Esophagus muscularis mucosa (tissue), 4 donors: ENCODE data around the gene COX4I1. TPM values are rescaled to one million over a fixed set of nuclear protein-coding genes. Genes with fewer than 3 reads are reported as not detected.

ENCODE experiments used
- DNase-seq: peaks from one replicate; pipeline ENCODE4 v3.0.0-alpha.2; 2017; ENCODE audit errors: extremely low spot score
- H3K27ac ChIP-seq, 4 donors: fragments of 200-600 bp; sonication (generic); replicated peaks in 1 of 4; 1 replicate in 3 of 4; 2 replicates in 1 of 4; pipeline ENCODE4 v1.5.1; 2016 to 2019; ENCODE audit warnings: mild to moderate bottlenecking in 1 of 4
- H3K27me3 ChIP-seq, 4 donors: fragments of 200-600 bp; sonication (generic); one replicate each; pipeline versions ENCODE4 v1.5.1 to v1.6.0; 2016 to 2019
- H3K36me3 ChIP-seq, 4 donors: fragments of 200-600 bp; sonication (generic); one replicate each; pipeline ENCODE4 v1.5.1; 2016 to 2019
- H3K4me1 ChIP-seq, 4 donors: fragments of 200-600 bp; sonication (generic); one replicate each; pipeline ENCODE4 v1.5.1; 2016 to 2019
- H3K4me3 ChIP-seq, 4 donors: fragments of 200-600 bp; sonication (generic); 1 replicate in 2 of 4; 2 replicates in 2 of 4; pipeline ENCODE4 v1.5.1; 2016 to 2019; ENCODE audit warnings: mild to moderate bottlenecking in 4 of 4, moderate library complexity in 1 of 4
- H3K9me3 ChIP-seq, 4 donors: fragments of 200-600 bp; sonication (generic); 1 replicate in 3 of 4; 2 replicates in 1 of 4; pipeline ENCODE4 v1.5.1; 2016 to 2019
- EP300 ChIP-seq: sonication (generic); formaldehyde crosslinking; IDR thresholded peaks from one replicate; pipeline ENCODE4 v1.6.1; 2017; ENCODE audit warnings: antibody characterized with exemption
- POLR2A ChIP-seq: fragments of 450-650 bp; IDR thresholded peaks from one replicate; pipeline ENCODE4 v1.6.1; 2017; ENCODE audit warnings: antibody characterized with exemption, moderate library complexity, mild to moderate bottlenecking, low read depth
- POLR2AphosphoS5 ChIP-seq, 2 donors: sonication (generic); formaldehyde crosslinking; IDR thresholded peaks; one replicate each; pipeline ENCODE4 v1.6.1; 2017; ENCODE audit warnings: antibody characterized with exemption in 2 of 2
- WGBS: methylation state at CpG from one replicate; pipeline ENCODE4 v1.1.5; 2018; 5-methylcytosine and 5-hydroxymethylcytosine counted together
- intact Hi-C: fragments of 100-400 bp; cut with DNase I; formaldehyde crosslinking; loops from one replicate; pipeline ENCODE4 v1.15.1; 2023
- total RNA-seq, 4 donors: library from RNA; depleted of rRNA; stranded (reverse); fragments of >200 nt; gene quantifications; one replicate each; pipeline versions ENCODE4 v1.1.0 to v1.2.1, GENCODE V29; 2016
- TF ChIP-seq, protein P1 (sequence below), 3 experiments: fragments of 200-600 bp in 2 of 3; fragments of 450-650 bp in 1 of 3; sonication (generic) in 2 of 3; IDR thresholded peaks; one replicate each; pipeline ENCODE4 v1.5.1; 2017 to 2019; ENCODE audit warnings: antibody characterized with exemption in 3 of 3, mild to moderate bottlenecking in 2 of 3, moderate library complexity in 1 of 3

Gene COX4I1
- total RNA-seq, 4 donors from 2014 or later, result 555 to 640 (median 575) TPM

DNA sequence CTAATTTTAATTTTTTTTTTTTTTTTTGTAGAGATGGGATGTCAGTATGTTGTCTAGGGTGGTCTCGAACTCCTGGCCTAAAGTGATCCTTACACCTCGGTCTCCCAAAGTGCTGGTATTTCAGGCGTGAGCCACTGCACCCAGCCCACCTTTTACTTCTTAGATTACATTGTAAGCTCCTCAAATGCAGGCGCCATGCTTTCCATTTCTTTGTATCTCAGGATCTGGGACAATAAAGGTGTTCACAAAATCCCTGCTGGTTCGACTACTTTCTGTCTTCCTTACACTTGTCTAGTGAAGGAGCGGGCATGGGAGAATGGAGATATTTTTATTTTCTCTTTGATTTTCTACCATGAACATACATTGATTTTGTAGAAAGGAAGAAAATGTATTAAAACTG is 25.4 kb upstream of the COX4I1 start:
- peaks cover 15 to 44% (median 31%) of the 10 kb centered on the region in 4 donors for H3K36me3 ChIP-seq
- no peak for DNase-seq
- no peak overlapping the region for H3K4me3 ChIP-seq
- 75% methylated on average over 6 of the region's 6 CpGs for WGBS
- H3K27ac ChIP-seq, result no peak overlapping the region
- H3K4me1 ChIP-seq, result no peaks in the 10 kb centered on the region
- H3K9me3 ChIP-seq, result no peaks in the 10 kb centered on the region
- no peak for TF ChIP-seq EP300
- TF ChIP-seq POLR2A, result no peak
- no peak for TF ChIP-seq POLR2AphosphoS5 (IDR thresholded peaks at IDR 0.05)
- TF ChIP-seq, protein P1, sequence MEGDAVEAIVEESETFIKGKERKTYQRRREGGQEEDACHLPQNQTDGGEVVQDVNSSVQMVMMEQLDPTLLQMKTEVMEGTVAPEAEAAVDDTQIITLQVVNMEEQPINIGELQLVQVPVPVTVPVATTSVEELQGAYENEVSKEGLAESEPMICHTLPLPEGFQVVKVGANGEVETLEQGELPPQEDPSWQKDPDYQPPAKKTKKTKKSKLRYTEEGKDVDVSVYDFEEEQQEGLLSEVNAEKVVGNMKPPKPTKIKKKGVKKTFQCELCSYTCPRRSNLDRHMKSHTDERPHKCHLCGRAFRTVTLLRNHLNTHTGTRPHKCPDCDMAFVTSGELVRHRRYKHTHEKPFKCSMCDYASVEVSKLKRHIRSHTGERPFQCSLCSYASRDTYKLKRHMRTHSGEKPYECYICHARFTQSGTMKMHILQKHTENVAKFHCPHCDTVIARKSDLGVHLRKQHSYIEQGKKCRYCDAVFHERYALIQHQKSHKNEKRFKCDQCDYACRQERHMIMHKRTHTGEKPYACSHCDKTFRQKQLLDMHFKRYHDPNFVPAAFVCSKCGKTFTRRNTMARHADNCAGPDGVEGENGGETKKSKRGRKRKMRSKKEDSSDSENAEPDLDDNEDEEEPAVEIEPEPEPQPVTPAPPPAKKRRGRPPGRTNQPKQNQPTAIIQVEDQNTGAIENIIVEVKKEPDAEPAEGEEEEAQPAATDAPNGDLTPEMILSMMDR (IDR thresholded peaks at IDR 0.05), result no peak
- intact Hi-C loops, result no loop called here
- H3K27me3 ChIP-seq, result no peaks in the 10 kb centered on the region

DNA sequence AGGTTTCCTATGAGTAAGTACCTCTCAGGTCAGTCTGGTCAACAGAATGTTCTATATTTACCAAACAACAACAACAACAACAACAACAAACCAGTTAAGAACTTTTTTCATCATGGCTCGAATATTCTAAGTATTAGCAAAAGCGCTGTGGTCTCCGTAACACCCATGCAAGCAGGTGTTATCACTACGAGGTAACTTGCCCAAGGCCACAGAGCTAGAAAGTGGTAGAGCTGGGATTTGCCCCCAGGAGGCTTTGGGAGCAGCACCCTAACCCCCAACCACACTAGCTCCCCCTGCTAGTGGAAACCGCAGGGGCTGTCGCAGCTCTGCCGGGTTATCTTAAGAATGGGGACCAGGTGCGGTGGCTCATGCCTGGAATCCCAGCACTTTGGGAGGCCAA is 24.7 kb upstream of the COX4I1 start:
- peaks cover 21 to 50% (median 38%) of the 10 kb centered on the region in 4 donors for H3K36me3 ChIP-seq
- intact Hi-C loops, result no loop called here
- TF ChIP-seq, protein P1 (IDR thresholded peaks at IDR 0.05), result no peak
- TF ChIP-seq POLR2A (no peak), EP300 (no peak), POLR2AphosphoS5 (IDR thresholded peaks at IDR 0.05) (no peak)
- H3K4me3 ChIP-seq, result no peak overlapping the region
- H3K4me1 ChIP-seq, result no peaks in the 10 kb centered on the region
- H3K27ac ChIP-seq, result no peak overlapping the region
- no peak for DNase-seq
- WGBS, result 91% methylated on average over 6 of the region's 8 CpGs
- no peaks in the 10 kb centered on the region for H3K27me3 ChIP-seq
- no peaks in the 10 kb centered on the region for H3K9me3 ChIP-seq

DNA sequence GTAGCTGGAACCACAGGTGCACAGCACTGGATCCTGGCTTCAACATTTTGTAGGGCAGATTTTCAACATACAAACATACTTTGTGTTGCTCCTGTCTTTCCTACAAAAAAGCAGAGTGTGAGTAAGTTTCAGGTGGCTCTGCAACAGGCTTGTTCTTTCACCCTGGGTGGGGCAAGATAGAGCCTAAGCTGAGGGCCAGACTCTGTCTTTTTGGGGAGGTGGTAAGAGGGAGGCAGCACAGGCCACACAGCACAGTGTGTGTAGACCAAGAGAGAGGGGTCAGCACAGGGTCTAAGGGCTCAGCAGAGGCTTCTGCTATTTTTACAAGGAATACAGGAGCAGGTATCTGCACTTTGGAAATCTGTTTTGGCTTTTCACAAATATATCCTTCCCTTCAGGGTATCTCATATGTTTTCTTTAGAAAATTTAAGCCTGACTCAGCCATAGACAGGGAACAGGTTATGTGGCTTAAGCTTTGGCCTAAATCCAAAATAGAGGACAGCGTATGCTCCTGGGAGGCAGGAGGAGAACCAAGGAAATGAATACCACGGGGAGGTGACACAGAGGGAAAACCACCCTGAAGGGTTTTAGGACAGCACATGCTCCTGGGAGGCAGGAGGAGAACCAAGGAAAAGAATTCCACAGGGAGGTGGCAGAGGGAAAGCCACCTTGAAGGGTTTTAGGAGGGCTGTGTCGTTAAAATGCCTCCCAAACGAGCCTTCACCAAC is 21.7 kb upstream of the COX4I1 start:
- no peak for DNase-seq
- 78% methylated on average over 4 of the region's 4 CpGs for WGBS
- Histone ChIP-seq H3K4me1 (peaks cover 0 to 16% (median 13%) of the 10 kb centered on the region in 4 donors), H3K27me3 (no peaks in the 10 kb centered on the region), H3K9me3 (no peaks in the 10 kb centered on the region), H3K4me3 (no peak overlapping the region), H3K27ac (peak overlapping the region in 1 of 4 donors; percentile 10), H3K36me3 (peaks cover 32 to 58% (median 53%) of the 10 kb centered on the region in 4 donors)
- TF ChIP-seq EP300 (no peak), POLR2AphosphoS5 (IDR thresholded peaks at IDR 0.05) (no peak), POLR2A (no peak)
- TF ChIP-seq, protein P1 (IDR thresholded peaks at IDR 0.05), result no peak
- intact Hi-C loops, result no loop called here

DNA sequence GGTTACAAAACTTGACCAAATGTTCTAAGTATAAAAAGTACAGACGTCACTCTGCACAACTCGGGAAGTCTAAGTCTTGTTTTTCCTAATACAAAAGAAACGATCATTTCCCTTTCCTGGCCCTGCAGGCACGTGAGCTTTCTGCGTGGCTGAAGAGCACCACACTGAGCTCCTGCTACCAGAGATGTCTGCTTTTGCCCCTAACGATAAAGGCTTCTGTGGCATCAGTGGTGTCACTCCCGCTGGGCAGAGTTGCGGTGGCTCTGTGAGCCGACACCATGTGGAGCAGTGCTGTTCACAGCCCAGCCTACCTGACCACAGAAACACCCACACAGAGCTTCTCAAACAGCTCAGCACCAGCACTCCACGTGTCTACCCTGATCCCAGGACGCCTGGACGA is 20.6 kb upstream of the COX4I1 start:
- Histone ChIP-seq H3K4me1 (peaks cover 0 to 26% (median 18%) of the 10 kb centered on the region in 4 donors), H3K27me3 (no peaks in the 10 kb centered on the region), H3K36me3 (peaks cover 32 to 58% (median 53%) of the 10 kb centered on the region in 4 donors), H3K4me3 (no peak overlapping the region), H3K9me3 (no peaks in the 10 kb centered on the region), H3K27ac (no peak overlapping the region)
- intact Hi-C loops, result no loop called here
- no peak for TF ChIP-seq POLR2A
- TF ChIP-seq POLR2AphosphoS5 (IDR thresholded peaks at IDR 0.05), result peak in 1 of 2 donors; percentile 56
- no peak for DNase-seq
- 71% methylated on average over 11 of the region's 12 CpGs for WGBS

DNA sequence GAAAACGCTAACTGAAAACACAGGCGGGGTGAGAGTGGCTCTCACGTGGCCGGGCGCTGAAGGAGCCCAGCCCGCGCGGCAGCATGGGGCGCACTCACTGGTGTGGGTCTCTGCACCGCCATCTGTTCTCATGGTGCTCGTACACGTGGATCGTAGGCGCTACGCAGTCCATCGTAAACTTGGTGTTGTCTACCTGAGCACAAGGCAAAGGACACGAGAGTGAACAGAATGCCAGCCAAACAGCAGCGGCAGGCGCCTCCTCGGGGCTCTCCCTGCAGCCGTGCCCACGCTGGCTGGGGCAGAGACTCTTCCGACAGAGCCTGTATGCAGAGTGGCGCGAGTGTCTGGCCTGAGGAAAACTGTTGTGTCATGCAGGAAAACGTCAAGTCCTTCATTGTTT is 19.2 kb upstream of the COX4I1 start:
- WGBS, result 80% methylated on average over 15 of the region's 26 CpGs

More for the DNA sequence above, 19.2 kb upstream of the COX4I1 start:
- Histone ChIP-seq H3K9me3 (no peaks in the 10 kb centered on the region), H3K4me1 (peaks cover 0 to 26% (median 18%) of the 10 kb centered on the region in 4 donors), H3K27ac (no peak overlapping the region), H3K27me3 (no peaks in the 10 kb centered on the region), H3K4me3 (no peak overlapping the region), H3K36me3 (peaks cover 32 to 67% (median 55%) of the 10 kb centered on the region in 4 donors)
- intact Hi-C loops, result no loop called here
- DNase-seq, result no peak
- TF ChIP-seq POLR2AphosphoS5 (IDR thresholded peaks at IDR 0.05) (no peak), EP300 (no peak)
